Mucosa of stomach (tissue), 1 donor: ENCODE measurements around the gene TMEM247.

Experiments used
- H3K27me3 ChIP-seq: one replicate; pipeline ENCODE4 v1.7.0; 2013; ENCODE audit warnings: mild to moderate bottlenecking, low read length; ENCODE audit not compliant: control insufficient read depth, insufficient read depth
- H3K36me3 ChIP-seq: one replicate; pipeline ENCODE4 v1.7.0; 2013; ENCODE audit warnings: low read length; ENCODE audit not compliant: control insufficient read depth, insufficient read depth
- H3K4me1 ChIP-seq: one replicate; pipeline ENCODE4 v1.7.0; 2013; ENCODE audit warnings: mild to moderate bottlenecking, low read length; ENCODE audit not compliant: control insufficient read depth, insufficient read depth
- H3K4me3 ChIP-seq: one replicate; pipeline ENCODE4 v1.7.0; 2013; ENCODE audit warnings: low read length
- H3K9ac ChIP-seq: one replicate; pipeline ENCODE4 v1.7.0; 2013; ENCODE audit warnings: mild to moderate bottlenecking, low read length, moderate library complexity
- H3K9me3 ChIP-seq: one replicate; pipeline ENCODE4 v1.7.0; 2013; ENCODE audit warnings: mild to moderate bottlenecking, low read length, moderate library complexity; ENCODE audit not compliant: control insufficient read depth
- donor health status: Pancreatic carcinoma.

The TMEM247 gene

DNA sequence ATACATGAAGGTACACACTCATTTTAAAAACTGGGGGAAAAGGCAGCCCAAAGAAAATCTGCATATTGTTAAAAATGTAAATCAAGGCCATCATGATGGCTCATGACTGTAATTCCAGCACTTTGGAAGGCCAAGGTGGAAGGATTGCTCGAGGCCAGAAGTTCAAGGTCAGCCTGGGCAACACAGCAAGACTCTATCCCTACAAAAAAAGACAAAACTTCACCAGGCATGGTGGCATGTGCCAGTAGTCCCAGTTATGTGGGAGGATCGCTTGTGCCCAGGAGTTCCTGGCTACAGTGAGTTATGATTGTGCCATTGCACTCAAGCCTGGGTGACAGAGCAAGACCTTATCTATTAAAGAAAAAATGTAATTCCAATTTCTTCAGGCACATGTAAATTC, 34.6 kb upstream of the TMEM247 start:
- no peaks in the 10 kb centered on the region for H3K36me3 ChIP-seq
- no peaks in the 10 kb centered on the region for H3K27me3 ChIP-seq
- H3K4me3 ChIP-seq: no peak overlapping the region
- no peak overlapping the region for H3K9ac ChIP-seq
- no peaks in the 10 kb centered on the region for H3K4me1 ChIP-seq
- H3K9me3 ChIP-seq: no peaks in the 10 kb centered on the region

DNA sequence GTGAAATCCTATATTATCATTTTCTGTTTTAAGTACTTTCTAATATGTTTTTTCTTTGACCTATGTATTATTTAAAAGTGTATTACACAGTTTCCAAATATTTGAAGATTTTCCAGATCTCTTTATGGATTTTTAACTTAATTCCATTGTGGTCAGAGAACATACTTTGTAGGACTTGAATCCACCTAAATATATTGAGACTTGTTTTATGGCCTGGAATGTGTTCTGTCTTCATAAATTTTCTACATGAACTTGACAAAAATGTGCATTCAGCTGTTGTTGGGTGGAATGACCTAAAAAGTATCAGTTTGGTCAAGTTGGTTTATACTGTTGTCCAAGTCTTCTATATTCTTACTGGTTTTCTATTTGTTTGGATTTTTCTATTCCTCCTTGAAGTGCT, 33.8 kb upstream of the TMEM247 start:
- Histone ChIP-seq H3K27me3 (no peaks in the 10 kb centered on the region), H3K9me3 (no peaks in the 10 kb centered on the region), H3K4me3 (no peak overlapping the region), H3K36me3 (no peaks in the 10 kb centered on the region), H3K9ac (no peak overlapping the region), H3K4me1 (no peaks in the 10 kb centered on the region)

GRCh38 chr2:46446871-46447568, 32.3 kb upstream of the TMEM247 start:
- H3K36me3 ChIP-seq: no peaks in the 10 kb centered on the region
- peaks cover 8% of the 10 kb centered on the region for H3K4me1 ChIP-seq
- no peak overlapping the region for H3K9ac ChIP-seq
- no peaks in the 10 kb centered on the region for H3K27me3 ChIP-seq
- H3K4me3 ChIP-seq: no peak overlapping the region
- no peaks in the 10 kb centered on the region for H3K9me3 ChIP-seq

DNA sequence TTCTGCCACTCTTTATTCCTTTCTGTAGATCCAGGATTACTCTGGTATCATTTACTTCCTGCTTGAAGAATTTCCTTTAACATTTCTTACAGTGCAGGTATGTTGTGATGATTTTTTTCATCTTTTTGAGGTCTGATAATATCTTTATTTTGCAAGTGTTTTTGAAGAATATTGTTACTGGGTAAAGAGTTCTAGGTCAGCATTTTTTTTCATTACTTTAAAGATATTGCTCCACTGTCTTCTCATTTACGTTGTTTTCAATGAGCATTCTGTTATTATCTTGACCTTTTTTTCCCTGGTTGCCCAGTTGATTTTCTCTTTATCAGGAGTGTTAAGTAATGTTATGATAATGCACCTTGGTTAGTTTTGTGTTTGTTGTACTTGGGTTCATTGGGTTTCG, 31.7 kb upstream of the TMEM247 start:
- H3K27me3 ChIP-seq: no peaks in the 10 kb centered on the region
- H3K36me3 ChIP-seq: no peaks in the 10 kb centered on the region
- no peak overlapping the region for H3K9ac ChIP-seq
- no peak overlapping the region for H3K4me3 ChIP-seq
- H3K9me3 ChIP-seq: no peaks in the 10 kb centered on the region
- H3K4me1 ChIP-seq: peaks cover 13% of the 10 kb centered on the region

GRCh38 chr2:46448111-46448510, 31.3 kb upstream of the TMEM247 start:
- H3K4me1 ChIP-seq: peaks cover 18% of the 10 kb centered on the region
- H3K9ac ChIP-seq: no peak overlapping the region
- H3K9me3 ChIP-seq: no peaks in the 10 kb centered on the region
- H3K27me3 ChIP-seq: no peaks in the 10 kb centered on the region
- no peaks in the 10 kb centered on the region for H3K36me3 ChIP-seq
- no peak overlapping the region for H3K4me3 ChIP-seq

- Histone ChIP-seq H3K9ac (no peak overlapping the region), H3K4me3 (no peak overlapping the region), H3K27me3 (no peaks in the 10 kb centered on the region), H3K4me1 (peaks cover 20% of the 10 kb centered on the region), H3K9me3 (no peaks in the 10 kb centered on the region), H3K36me3 (no peaks in the 10 kb centered on the region)
Observed at GRCh38 chr2:46448641-46449040, 30.7 kb upstream of the TMEM247 start.

DNA sequence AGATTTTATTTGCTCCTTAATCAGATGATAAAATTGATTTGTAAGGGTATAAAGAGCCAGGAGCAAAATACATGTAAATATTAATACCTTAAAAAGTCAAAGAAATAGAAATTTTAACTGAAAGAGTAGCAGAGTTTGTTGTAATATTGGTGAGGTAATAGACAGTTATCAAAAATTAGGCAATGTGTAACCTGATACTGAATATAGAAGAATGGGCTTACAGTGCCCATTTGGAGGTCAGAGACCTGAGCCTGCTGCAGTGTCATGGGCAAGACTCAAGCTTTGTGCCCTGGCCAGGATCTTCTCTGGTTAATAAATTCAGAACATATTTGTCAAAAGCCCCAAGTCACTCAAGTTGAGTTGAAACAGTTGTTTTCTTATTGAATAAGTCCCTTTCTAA, 29.7 kb upstream of the TMEM247 start:
- peaks cover 20% of the 10 kb centered on the region for H3K4me1 ChIP-seq

GRCh38 chr2:46451131-46451711, 28.1 kb upstream of the TMEM247 start:
- Histone ChIP-seq H3K27me3 (no peaks in the 10 kb centered on the region), H3K4me1 (peaks cover 20% of the 10 kb centered on the region)

More for the DNA sequence above, 29.7 kb upstream of the TMEM247 start:
- no peaks in the 10 kb centered on the region for H3K9me3 ChIP-seq
- H3K36me3 ChIP-seq: no peaks in the 10 kb centered on the region
- H3K4me3 ChIP-seq: no peak overlapping the region
- H3K27me3 ChIP-seq: no peaks in the 10 kb centered on the region
- H3K9ac ChIP-seq: no peak overlapping the region

DNA sequence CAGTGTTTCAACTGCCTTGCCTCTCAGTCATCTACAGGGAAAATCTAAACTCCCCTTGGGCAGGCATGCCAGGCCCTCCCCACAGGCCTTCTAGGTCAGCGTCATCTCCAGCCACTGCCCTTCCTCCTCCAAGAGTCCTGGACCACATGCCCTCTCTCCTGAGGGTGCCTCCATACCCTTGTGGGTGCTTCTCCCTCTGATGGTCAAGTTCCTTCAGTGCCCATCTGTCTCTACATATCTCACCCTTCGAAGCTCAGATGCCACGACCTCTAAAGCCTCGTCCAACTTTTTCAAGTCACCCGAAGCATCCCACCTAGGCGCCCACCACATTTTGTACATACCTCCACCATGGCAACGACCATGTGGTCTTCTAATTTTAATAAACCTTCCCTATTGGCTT, 22.6 kb upstream of the TMEM247 start:
- H3K4me3 ChIP-seq: no peak overlapping the region
- H3K27me3 ChIP-seq: no peaks in the 10 kb centered on the region
- H3K36me3 ChIP-seq: no peaks in the 10 kb centered on the region
- peaks cover 34% of the 10 kb centered on the region for H3K4me1 ChIP-seq
- H3K9me3 ChIP-seq: no peaks in the 10 kb centered on the region
- H3K9ac ChIP-seq: no peak overlapping the region

More at GRCh38 chr2:46451131-46451711, 28.1 kb upstream of the TMEM247 start:
- Histone ChIP-seq H3K36me3 (no peaks in the 10 kb centered on the region), H3K9me3 (no peaks in the 10 kb centered on the region), H3K9ac (no peak overlapping the region), H3K4me3 (no peak overlapping the region)

DNA sequence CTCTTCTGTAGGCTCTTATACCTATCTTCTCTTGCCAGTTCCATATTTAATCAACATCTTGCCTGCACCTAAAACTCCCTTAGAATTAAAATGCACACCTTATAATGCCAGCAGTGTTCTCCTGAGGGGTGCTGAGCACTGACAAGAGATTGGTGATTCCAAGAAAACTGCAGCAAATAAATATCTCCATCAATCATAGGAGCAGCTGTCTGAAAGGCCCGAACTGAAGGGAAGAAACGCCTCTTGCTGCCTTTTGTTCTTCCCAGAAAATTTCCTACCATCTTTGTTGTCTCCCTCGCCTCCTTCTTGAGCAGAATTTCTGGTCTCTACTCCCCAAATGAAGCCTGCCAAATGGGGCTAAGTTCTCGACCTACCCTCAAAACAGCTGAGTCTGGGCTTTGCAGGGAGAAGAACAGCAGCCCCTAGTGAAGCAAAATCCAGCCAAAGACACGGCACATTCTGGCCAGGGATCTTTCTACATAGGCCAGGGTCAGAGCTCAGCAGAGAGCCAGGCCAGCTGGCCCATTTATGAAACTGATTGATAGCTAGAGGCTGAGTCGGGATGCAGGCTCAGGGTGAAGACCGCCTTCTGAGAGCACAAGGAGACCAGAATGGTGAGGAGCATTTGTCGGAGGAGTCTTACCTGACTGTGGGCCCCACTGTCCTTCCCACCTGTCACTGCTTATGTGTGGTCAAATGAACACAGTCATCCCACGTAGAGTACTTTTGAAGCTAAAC, 20.4 kb upstream of the TMEM247 start:
- Histone ChIP-seq H3K9ac (no peak overlapping the region), H3K36me3 (no peaks in the 10 kb centered on the region), H3K4me3 (no peak overlapping the region), H3K9me3 (no peaks in the 10 kb centered on the region), H3K4me1 (peaks cover 19% of the 10 kb centered on the region), H3K27me3 (no peaks in the 10 kb centered on the region)

- H3K4me1 ChIP-seq: peaks cover 19% of the 10 kb centered on the region
- H3K27me3 ChIP-seq: no peaks in the 10 kb centered on the region
- H3K4me3 ChIP-seq: no peak overlapping the region
- no peak overlapping the region for H3K9ac ChIP-seq
- H3K36me3 ChIP-seq: no peaks in the 10 kb centered on the region
- no peaks in the 10 kb centered on the region for H3K9me3 ChIP-seq
Observed at GRCh38 chr2:46459694-46460093, 19.7 kb upstream of the TMEM247 start.

- no peak overlapping the region for H3K9ac ChIP-seq
- peaks cover 19% of the 10 kb centered on the region for H3K4me1 ChIP-seq
- no peaks in the 10 kb centered on the region for H3K9me3 ChIP-seq
- H3K4me3 ChIP-seq: no peak overlapping the region
- no peaks in the 10 kb centered on the region for H3K36me3 ChIP-seq
- no peaks in the 10 kb centered on the region for H3K27me3 ChIP-seq
Observed at GRCh38 chr2:46460241-46460921, 19.0 kb upstream of the TMEM247 start.
